ENCODE data around the gene GXYLT2.
"Not testable (repeated sequence)": the region's sequence is repeated elsewhere in the genome, so short reads cannot be mapped to it uniquely, and the experiment has no call there.

GXYLT2 gene

GRCh38 chr3:72901840-72902239 is 14.0 kb downstream of the GXYLT2 start:
- no peak overlapping the region for H3K4me3 Mint-ChIP-seq
- no peaks in the 10 kb centered on the region for H3K4me1 Mint-ChIP-seq (ENCODE audit: low read depth)
- intact Hi-C loops (cut with micrococcal nuclease): no loop called here
- no peaks in the 10 kb centered on the region for H3K9me3 Mint-ChIP-seq
- H3K27me3 Mint-ChIP-seq: peaks cover 2% of the 10 kb centered on the region
- no peaks in the 10 kb centered on the region for H3K36me3 Mint-ChIP-seq (ENCODE audit: low read depth)
- no peak overlapping the region for H3K27ac Mint-ChIP-seq

- no peaks in the 10 kb centered on the region for H3K36me3 Mint-ChIP-seq (ENCODE audit: low read depth)
- H3K27me3 Mint-ChIP-seq: peaks cover 2% of the 10 kb centered on the region
- H3K27ac Mint-ChIP-seq: no peak overlapping the region
- intact Hi-C loops (cut with micrococcal nuclease): no loop called here
- H3K4me1 Mint-ChIP-seq (ENCODE audit: low read depth): no peaks in the 10 kb centered on the region
- no peaks in the 10 kb centered on the region for H3K9me3 Mint-ChIP-seq
- H3K4me3 Mint-ChIP-seq: no peak overlapping the region
Observed at GRCh38 chr3:72903004-72903403, 15.2 kb downstream of the GXYLT2 start.

- intact Hi-C loops (cut with micrococcal nuclease): no loop called here
- Mint-ChIP-seq H3K4me1 (ENCODE audit: low read depth) (no peaks in the 10 kb centered on the region), H3K4me3 (no peak overlapping the region), H3K27ac (no peak overlapping the region), H3K9me3 (no peaks in the 10 kb centered on the region), H3K36me3 (ENCODE audit: low read depth) (no peaks in the 10 kb centered on the region), H3K27me3 (no peaks in the 10 kb centered on the region)
Observed at GRCh38 chr3:72904163-72904562, 16.3 kb downstream of the GXYLT2 start.

DNA sequence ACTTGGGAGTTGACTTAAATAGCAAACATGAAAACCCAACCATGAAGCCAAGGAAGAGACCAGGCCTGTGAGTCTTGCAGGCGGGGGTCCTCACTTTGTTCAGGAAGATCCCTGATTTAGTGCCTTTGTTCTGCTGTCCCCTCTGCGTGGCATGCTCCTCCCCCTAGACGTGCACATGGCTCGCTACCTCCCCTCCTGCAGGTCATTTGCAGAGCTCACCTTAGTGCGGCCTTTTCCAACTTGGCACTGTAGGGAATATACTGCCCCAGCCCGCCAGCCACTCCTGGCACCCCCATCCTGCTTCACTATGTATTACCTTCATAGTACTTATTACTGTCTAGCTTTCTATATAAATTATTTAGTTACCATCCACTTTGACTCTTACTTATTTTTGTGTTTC is 18.3 kb downstream of the GXYLT2 start:
- H3K9me3 Mint-ChIP-seq: no peaks in the 10 kb centered on the region
- intact Hi-C loops (cut with micrococcal nuclease): no loop called here
- H3K36me3 Mint-ChIP-seq (ENCODE audit: low read depth): no peaks in the 10 kb centered on the region
- no peaks in the 10 kb centered on the region for H3K4me1 Mint-ChIP-seq (ENCODE audit: low read depth)
- no peaks in the 10 kb centered on the region for H3K27me3 Mint-ChIP-seq
- no peak overlapping the region for H3K27ac Mint-ChIP-seq
- H3K4me3 Mint-ChIP-seq: no peak overlapping the region

- Mint-ChIP-seq H3K36me3 (ENCODE audit: low read depth) (no peaks in the 10 kb centered on the region), H3K9me3 (no peaks in the 10 kb centered on the region)
- intact Hi-C loops (cut with micrococcal nuclease): no loop called here
Observed at GRCh38 chr3:72907131-72907711, 19.4 kb downstream of the GXYLT2 start.

GRCh38 chr3:72907731-72908620 is 20.1 kb downstream of the GXYLT2 start:
- Mint-ChIP-seq H3K27ac (no peak overlapping the region), H3K27me3 (no peaks in the 10 kb centered on the region), H3K36me3 (ENCODE audit: low read depth) (no peaks in the 10 kb centered on the region), H3K9me3 (no peaks in the 10 kb centered on the region), H3K4me1 (ENCODE audit: low read depth) (no peaks in the 10 kb centered on the region), H3K4me3 (no peak overlapping the region)
- intact Hi-C loops (cut with micrococcal nuclease): no loop called here

More at GRCh38 chr3:72907131-72907711, 19.4 kb downstream of the GXYLT2 start:
- Mint-ChIP-seq H3K4me1 (ENCODE audit: low read depth) (no peaks in the 10 kb centered on the region), H3K27ac (no peak overlapping the region), H3K27me3 (no peaks in the 10 kb centered on the region), H3K4me3 (no peak overlapping the region)

DNA sequence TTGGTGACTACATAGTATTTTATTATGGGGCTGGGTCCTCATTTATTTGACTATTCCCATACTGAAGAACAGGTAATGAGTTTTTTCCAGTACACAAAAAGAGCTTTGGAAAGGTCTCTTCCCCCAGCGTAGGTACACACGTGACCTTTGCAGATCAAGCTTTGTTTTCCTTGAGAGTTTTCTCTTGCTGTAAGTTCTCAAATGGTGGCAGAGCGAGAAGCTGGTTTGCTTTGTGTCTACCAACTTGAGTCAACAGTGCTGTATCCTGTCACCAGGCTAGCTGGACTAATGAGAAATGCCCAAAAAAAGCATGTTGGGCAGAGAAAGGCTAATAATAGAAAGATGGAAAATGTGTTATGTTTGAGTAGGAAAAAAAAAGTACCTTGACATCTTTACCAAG is 21.7 kb downstream of the GXYLT2 start:
- intact Hi-C loops (cut with micrococcal nuclease): no loop called here
- Mint-ChIP-seq H3K27me3 (no peaks in the 10 kb centered on the region), H3K27ac (no peak overlapping the region), H3K9me3 (no peaks in the 10 kb centered on the region), H3K4me1 (ENCODE audit: low read depth) (no peaks in the 10 kb centered on the region), H3K36me3 (ENCODE audit: low read depth) (no peaks in the 10 kb centered on the region), H3K4me3 (no peak overlapping the region)

GRCh38 chr3:72912532-72912931 is 24.7 kb downstream of the GXYLT2 start:
- H3K9me3 Mint-ChIP-seq: no peaks in the 10 kb centered on the region
- H3K36me3 Mint-ChIP-seq (ENCODE audit: low read depth): no peaks in the 10 kb centered on the region
- intact Hi-C loops (cut with micrococcal nuclease): no loop called here
- H3K4me3 Mint-ChIP-seq: no peak overlapping the region
- H3K27ac Mint-ChIP-seq: no peak overlapping the region
- H3K27me3 Mint-ChIP-seq: no peaks in the 10 kb centered on the region
- H3K4me1 Mint-ChIP-seq (ENCODE audit: low read depth): no peaks in the 10 kb centered on the region

- no peaks in the 10 kb centered on the region for H3K36me3 Mint-ChIP-seq (ENCODE audit: low read depth)
- no peak overlapping the region for H3K4me3 Mint-ChIP-seq
- intact Hi-C loops (cut with micrococcal nuclease): no loop called here
- no peaks in the 10 kb centered on the region for H3K9me3 Mint-ChIP-seq
- H3K27me3 Mint-ChIP-seq: no peaks in the 10 kb centered on the region
- no peaks in the 10 kb centered on the region for H3K4me1 Mint-ChIP-seq (ENCODE audit: low read depth)
- no peak overlapping the region for H3K27ac Mint-ChIP-seq
Observed at GRCh38 chr3:72914383-72914782, 26.5 kb downstream of the GXYLT2 start.

- intact Hi-C loops (cut with micrococcal nuclease): no loop called here
- H3K27ac Mint-ChIP-seq: no peak overlapping the region
- no peaks in the 10 kb centered on the region for H3K27me3 Mint-ChIP-seq
Observed at GRCh38 chr3:72916250-72916649, 28.4 kb downstream of the GXYLT2 start.

DNA sequence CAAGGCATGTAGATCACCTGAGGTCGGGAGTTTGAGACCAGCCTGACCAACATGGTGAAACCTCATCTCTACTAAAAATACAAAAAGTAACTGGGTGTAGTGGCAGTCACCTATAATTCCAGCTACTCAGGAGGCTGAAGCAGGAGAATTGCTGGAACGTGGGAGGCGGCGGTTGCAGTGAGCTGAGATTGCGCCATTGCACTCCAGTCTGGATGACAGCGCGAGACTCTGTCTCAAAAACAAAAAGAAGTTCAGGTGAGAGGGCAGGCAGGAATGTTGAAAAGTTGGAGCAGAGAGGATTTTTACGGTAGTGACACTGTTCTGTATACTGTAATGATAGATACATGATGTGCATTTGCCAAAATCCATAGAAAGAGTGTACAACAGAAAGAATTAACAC is 31.7 kb downstream of the GXYLT2 start:
- no peak overlapping the region for H3K4me3 Mint-ChIP-seq
- H3K27ac Mint-ChIP-seq: no peak overlapping the region
- intact Hi-C loops (cut with micrococcal nuclease): no loop called here
- no peaks in the 10 kb centered on the region for H3K4me1 Mint-ChIP-seq (ENCODE audit: low read depth)
- H3K36me3 Mint-ChIP-seq (ENCODE audit: low read depth): no peaks in the 10 kb centered on the region
- no peaks in the 10 kb centered on the region for H3K9me3 Mint-ChIP-seq
- H3K27me3 Mint-ChIP-seq: no peaks in the 10 kb centered on the region

More at GRCh38 chr3:72916250-72916649, 28.4 kb downstream of the GXYLT2 start:
- H3K9me3 Mint-ChIP-seq: no peaks in the 10 kb centered on the region
- no peaks in the 10 kb centered on the region for H3K4me1 Mint-ChIP-seq (ENCODE audit: low read depth)
- H3K36me3 Mint-ChIP-seq (ENCODE audit: low read depth): no peaks in the 10 kb centered on the region
- H3K4me3 Mint-ChIP-seq: no peak overlapping the region

- intact Hi-C loops (cut with micrococcal nuclease): no loop called here
- Mint-ChIP-seq H3K27ac (no peak overlapping the region), H3K4me3 (no peak overlapping the region), H3K4me1 (ENCODE audit: low read depth) (no peaks in the 10 kb centered on the region), H3K36me3 (ENCODE audit: low read depth) (no peaks in the 10 kb centered on the region), H3K27me3 (peaks cover 4% of the 10 kb centered on the region), H3K9me3 (peaks cover 8% of the 10 kb centered on the region)
Observed at GRCh38 chr3:72924055-72924454, 36.2 kb downstream of the GXYLT2 start.

DNA sequence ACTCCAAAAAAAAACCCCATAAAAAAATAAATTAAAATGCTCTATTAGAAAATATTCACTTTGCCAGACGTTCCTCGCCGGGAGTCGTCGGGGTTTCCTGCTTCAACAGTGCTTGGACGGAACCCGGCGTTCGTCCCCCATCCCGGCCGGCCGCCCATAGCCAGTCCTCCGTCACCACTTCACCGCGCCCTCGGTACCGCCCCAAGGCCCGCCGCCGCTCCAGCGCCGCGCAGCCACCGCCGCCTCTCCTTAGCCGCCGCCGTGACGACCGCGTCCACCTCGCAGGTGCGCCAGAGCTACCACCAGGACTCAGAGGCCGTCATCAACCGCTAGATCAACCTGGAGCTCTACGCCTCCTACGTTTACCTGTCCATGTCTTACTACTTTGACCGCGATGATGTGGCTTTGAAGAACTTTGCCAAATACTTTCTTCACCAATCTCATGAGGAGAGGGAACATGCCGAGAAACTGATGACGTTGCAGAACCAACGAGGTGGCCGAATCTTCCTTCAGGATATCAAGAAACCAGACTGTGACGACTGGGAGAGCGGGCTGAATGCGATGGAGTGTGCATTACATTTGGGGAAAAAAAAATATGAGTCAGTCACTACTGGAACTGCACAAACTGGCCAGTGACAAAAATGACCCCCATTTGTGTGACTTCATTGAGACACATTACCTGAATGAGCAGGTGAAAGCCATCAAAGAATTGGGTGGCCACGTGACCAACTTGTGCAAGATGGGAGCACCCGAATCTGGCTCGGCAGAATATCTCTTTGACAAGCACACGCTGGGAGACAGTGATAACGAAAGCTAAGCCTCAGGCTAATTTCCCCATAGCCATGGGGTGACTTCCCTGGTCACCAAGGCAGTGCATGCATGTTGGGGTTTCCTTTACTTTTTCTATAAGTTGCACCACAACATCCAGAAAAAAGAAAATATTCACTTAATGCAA is 41.2 kb downstream of the GXYLT2 start:
- H3K4me1 Mint-ChIP-seq (ENCODE audit: low read depth); H3K27ac Mint-ChIP-seq; H3K4me3 Mint-ChIP-seq; H3K27me3 Mint-ChIP-seq; intact Hi-C loops (cut with micrococcal nuclease); H3K36me3 Mint-ChIP-seq (ENCODE audit: low read depth): not testable (repeated sequence)
- peaks cover 13% of the 10 kb centered on the region for H3K9me3 Mint-ChIP-seq

GRCh38 chr3:72930754-72931153 is 42.9 kb downstream of the GXYLT2 start:
- H3K4me3 Mint-ChIP-seq: no peak overlapping the region
- intact Hi-C loops (cut with micrococcal nuclease): no loop called here
- peaks cover 7% of the 10 kb centered on the region for H3K27me3 Mint-ChIP-seq
- peaks cover 13% of the 10 kb centered on the region for H3K9me3 Mint-ChIP-seq
- H3K4me1 Mint-ChIP-seq (ENCODE audit: low read depth): no peaks in the 10 kb centered on the region
- no peaks in the 10 kb centered on the region for H3K36me3 Mint-ChIP-seq (ENCODE audit: low read depth)
- no peak overlapping the region for H3K27ac Mint-ChIP-seq
